ENCODE results near the gene CTTNBP2.
A peak's percentile ranks its signal among the peaks of the same experiment; 100 is the strongest.

CTTNBP2 gene

GRCh38 chr7:117673367-117673766 lies 199.9 kb downstream of the CTTNBP2 start:
- no peak for DNase-seq (ENCODE audit: low read depth)
- TF ChIP-seq CTCF (IDR thresholded peaks at IDR 0.05; ENCODE audit: control insufficient read depth, extremely low read depth, insufficient read depth) = no peak
- no peak overlapping the region for H3K4me3 ChIP-seq (ENCODE audit: low read depth, low read length)

- H3K4me3 ChIP-seq (ENCODE audit: low read depth, low read length) = no peak overlapping the region
- DNase-seq (ENCODE audit: low read depth) = peak; percentile 90
- TF ChIP-seq CTCF (IDR thresholded peaks at IDR 0.05; ENCODE audit: control insufficient read depth, extremely low read depth, insufficient read depth) = no peak
These were observed 200.8 kb downstream of the CTTNBP2 start for GRCh38 chr7:117672453-117672852.

GRCh38 chr7:117669818-117670217 lies 203.4 kb downstream of the CTTNBP2 start:
- DNase-seq (ENCODE audit: low read depth) = no peak
- no peak overlapping the region for H3K4me3 ChIP-seq (ENCODE audit: low read depth, low read length)
- TF ChIP-seq CTCF (IDR thresholded peaks at IDR 0.05; ENCODE audit: control insufficient read depth, extremely low read depth, insufficient read depth) = no peak

GRCh38 chr7:117667456-117667855 lies 205.8 kb downstream of the CTTNBP2 start:
- DNase-seq (ENCODE audit: low read depth) = no peak
- no peak overlapping the region for H3K4me3 ChIP-seq (ENCODE audit: low read depth, low read length)
- no peak for TF ChIP-seq CTCF (IDR thresholded peaks at IDR 0.05; ENCODE audit: control insufficient read depth, extremely low read depth, insufficient read depth)

GRCh38 chr7:117666689-117667088 lies 206.6 kb downstream of the CTTNBP2 start:
- DNase-seq (ENCODE audit: low read depth) = no peak
- H3K4me3 ChIP-seq (ENCODE audit: low read depth, low read length) = no peak overlapping the region
- TF ChIP-seq CTCF (IDR thresholded peaks at IDR 0.05; ENCODE audit: control insufficient read depth, extremely low read depth, insufficient read depth) = no peak

- H3K4me3 ChIP-seq (ENCODE audit: low read depth, low read length) = no peak overlapping the region
- TF ChIP-seq CTCF (IDR thresholded peaks at IDR 0.05; ENCODE audit: control insufficient read depth, extremely low read depth, insufficient read depth) = no peak
- DNase-seq (ENCODE audit: low read depth) = no peak
These were observed 207.2 kb downstream of the CTTNBP2 start for GRCh38 chr7:117666031-117666430.

GRCh38 chr7:117665368-117665767 lies 207.9 kb downstream of the CTTNBP2 start:
- TF ChIP-seq CTCF (IDR thresholded peaks at IDR 0.05; ENCODE audit: control insufficient read depth, extremely low read depth, insufficient read depth) = no peak
- H3K4me3 ChIP-seq (ENCODE audit: low read depth, low read length) = no peak overlapping the region
- DNase-seq (ENCODE audit: low read depth) = peak; percentile 46

Measured in LNCaP clone FGC (cell line).